LNCaP clone FGC (cell line): ENCODE data around the gene BRF1.
A peak's percentile ranks its signal among the peaks of the same experiment; 100 is the strongest.

ENCODE experiments used
- DNase-seq: peaks from one replicate; pipeline ENCODE4 v3.0.0-alpha.2; 2011; ENCODE audit warnings: low read depth
- H3K4me3 ChIP-seq: 2 replicates; pipeline ENCODE4 v1.5.1; 2011; ENCODE audit warnings: mild to moderate bottlenecking, low read depth, low read length, control low read depth
- CTCF ChIP-seq: IDR thresholded peaks from 2 replicates; pipeline ENCODE4 v1.5.1; 2012; ENCODE audit warnings: mild to moderate bottlenecking; ENCODE audit not compliant: control insufficient read depth, insufficient read depth; ENCODE audit errors: extremely low read depth

Gene BRF1

GRCh38 chr14:105269405-105269804, 31.4 kb downstream of the BRF1 start:
- no peak overlapping the region for H3K4me3 ChIP-seq
- DNase-seq = no peak
- TF ChIP-seq CTCF = no peak

- H3K4me3 ChIP-seq = no peak overlapping the region
- no peak for TF ChIP-seq CTCF
- DNase-seq = no peak
These were observed 32.0 kb downstream of the BRF1 start for GRCh38 chr14:105268736-105269354.

GRCh38 chr14:105267820-105268548, 32.8 kb downstream of the BRF1 start:
- no peak for DNase-seq

GRCh38 chr14:105261781-105262180, 39.0 kb downstream of the BRF1 start:
- TF ChIP-seq CTCF = no peak
- DNase-seq = no peak

More at GRCh38 chr14:105267820-105268548, 32.8 kb downstream of the BRF1 start:
- H3K4me3 ChIP-seq = no peak overlapping the region
- TF ChIP-seq CTCF = peak; percentile 34; the same call in 1 of the 2 replicates

GRCh38 chr14:105260959-105261358, 39.8 kb downstream of the BRF1 start:
- TF ChIP-seq CTCF = no peak
- DNase-seq = no peak
- H3K4me3 ChIP-seq = no peak overlapping the region

More at GRCh38 chr14:105261781-105262180, 39.0 kb downstream of the BRF1 start:
- no peak overlapping the region for H3K4me3 ChIP-seq

GRCh38 chr14:105258846-105259245, 42.0 kb downstream of the BRF1 start:
- H3K4me3 ChIP-seq = no peak overlapping the region
- DNase-seq = no peak
- TF ChIP-seq CTCF = no peak

- TF ChIP-seq CTCF = no peak
- DNase-seq = no peak
- no peak overlapping the region for H3K4me3 ChIP-seq
These were observed 43.3 kb downstream of the BRF1 start for GRCh38 chr14:105257464-105257863.
